Measurements from ENCODE around the gene GALM.
A peak's percentile ranks its signal among the peaks of the same experiment; 100 is the strongest.
"Not testable (repeated sequence)": the region's sequence is repeated elsewhere in the genome, so short reads cannot be mapped to it uniquely, and the experiment has no call there.

Gene GALM

DNA sequence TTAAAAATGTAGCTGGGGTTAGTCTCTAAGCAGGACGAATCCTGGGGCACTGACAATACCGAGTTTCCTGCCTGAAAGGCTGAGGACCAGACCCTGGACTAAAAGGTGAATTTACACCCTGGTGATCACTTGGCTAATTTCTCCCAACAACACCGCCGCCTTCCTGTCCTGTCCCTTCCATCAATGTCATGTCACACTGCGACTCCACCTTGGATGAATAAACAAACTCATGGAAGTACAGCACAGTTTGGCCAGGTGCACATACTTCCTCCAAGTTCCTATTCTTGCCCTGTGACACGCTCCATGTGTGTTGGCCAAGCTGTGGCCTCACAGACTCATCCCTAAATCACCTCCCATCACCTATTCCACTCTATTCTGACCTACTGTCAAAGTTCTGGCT is 15.9 kb upstream of the GALM start:
- no peak for DNase-seq

DNA sequence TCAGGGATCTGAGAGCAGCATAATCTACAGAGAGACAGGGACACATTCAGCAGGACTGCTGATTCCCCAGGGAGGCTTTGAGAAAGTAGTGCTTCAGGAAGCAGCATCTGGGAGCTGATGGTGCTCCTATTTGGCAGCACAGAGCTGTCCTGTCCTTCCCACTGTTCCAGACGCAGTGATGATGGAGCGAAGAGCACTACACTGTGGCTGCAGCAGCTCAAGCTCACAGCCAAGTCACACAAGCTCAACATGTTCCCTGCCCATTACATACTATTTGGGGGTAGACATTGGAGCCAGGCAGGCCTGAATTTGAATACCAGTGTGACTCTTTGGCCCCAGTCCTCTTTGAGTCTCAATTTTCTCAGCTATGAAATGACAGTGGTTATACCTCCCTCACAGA is 15.2 kb upstream of the GALM start:
- DNase-seq: no peak

DNA sequence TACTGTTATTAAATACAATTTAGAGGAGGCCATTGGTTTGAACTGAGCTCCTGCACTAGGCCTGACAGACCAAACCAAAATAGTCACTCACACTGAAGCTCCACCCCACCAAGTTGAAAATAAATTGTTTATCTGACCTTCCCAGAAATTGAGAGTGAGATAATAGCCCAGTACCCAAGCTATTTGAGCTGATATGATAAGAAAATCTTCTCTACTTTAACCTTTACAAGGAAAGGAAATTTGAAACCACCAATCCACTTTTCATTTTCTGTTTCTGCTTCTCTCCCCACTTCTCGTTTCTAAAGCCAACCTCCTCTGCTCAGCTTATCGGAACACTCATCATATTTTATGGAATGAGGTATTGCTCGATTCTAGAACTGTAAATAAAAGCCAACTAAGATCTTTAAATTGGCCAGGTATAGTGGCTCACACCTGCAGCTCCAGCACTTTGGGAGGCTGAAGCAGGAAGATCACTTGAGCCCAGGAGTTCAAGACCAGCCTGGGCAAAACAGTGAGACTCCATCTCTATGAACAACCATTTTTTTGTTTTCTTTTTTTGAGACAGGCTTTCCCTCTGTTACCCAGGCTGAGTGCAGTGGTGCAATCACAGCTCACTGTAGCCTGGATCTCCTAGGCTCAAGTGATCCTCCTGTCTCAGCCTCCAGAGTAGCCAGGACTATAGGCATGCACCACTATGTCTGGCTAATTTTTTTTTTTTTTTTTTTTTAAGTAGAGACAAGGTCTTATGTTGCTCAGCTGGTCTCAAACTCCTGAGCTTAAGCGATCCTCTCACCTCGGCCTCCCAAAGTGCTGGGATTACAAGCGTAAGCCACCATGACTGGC is 13.3 kb upstream of the GALM start:
- no peak for DNase-seq

GRCh38 chr2:38653380-38653714 is 12.6 kb upstream of the GALM start:
- no peak for DNase-seq

- no peak for DNase-seq
Observed at GRCh38 chr2:38653715-38654527, 12.0 kb upstream of the GALM start.

DNA sequence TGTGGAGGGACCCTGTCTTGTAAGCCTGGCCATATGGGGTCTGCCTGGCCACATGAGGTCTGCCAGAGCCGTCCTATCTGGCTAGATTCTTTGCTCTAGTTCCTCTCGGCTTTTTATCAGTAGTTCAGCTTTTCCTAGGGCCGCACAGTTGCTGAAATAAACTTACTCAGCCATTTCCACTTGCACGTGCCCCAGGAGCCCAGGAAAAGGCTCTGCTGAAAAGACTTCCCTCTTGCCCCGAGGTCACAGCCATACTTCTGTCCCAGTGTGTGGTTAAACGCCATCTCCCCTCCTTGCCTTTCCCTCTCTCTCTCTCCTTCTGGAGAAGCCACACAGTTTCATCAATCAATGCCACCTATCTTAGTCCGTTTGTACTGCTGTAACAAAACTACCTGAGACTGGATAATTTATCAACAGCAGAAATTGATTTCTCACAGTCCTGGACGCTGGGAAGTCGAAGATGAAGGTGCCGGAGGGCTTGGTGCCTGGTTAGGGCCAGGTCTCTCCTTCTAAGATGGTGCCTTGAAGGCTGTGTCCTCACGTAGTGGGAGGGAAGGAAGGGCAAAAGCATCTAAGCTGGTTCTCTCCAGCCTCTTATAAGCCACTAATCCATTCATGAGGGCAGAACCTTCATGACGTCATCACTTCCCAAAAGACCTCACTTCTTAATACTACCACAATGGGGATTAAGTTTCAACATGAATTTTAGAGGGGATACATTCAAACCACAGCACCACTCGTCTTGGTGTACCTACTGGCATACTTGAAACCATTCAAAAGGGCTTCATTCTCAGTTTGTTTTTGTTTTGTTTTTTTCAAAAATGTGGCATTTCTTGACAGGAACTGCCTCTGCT is 11.2 kb upstream of the GALM start:
- DNase-seq: peak in 1 of 2 donors; percentile 7

DNA sequence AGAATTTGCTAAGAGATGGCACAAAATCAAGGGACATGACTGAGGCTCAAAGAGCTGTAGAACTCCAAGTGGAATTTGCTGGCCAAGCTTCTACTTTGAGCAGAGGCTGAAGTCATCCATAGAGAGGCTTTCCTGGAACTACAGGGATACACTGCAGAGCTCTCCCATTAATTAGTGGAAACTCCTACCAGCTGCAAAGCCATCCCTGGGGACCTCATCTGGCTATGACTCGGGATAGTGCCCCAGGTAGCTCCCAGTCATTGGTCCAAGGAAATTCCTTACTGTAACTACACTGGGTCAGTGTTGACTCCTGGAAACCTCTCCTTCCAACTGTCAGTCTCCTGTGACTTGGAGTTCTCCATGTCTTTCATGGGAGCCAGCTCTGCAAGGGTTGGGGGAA is 10.5 kb upstream of the GALM start:
- no peak for DNase-seq

DNA sequence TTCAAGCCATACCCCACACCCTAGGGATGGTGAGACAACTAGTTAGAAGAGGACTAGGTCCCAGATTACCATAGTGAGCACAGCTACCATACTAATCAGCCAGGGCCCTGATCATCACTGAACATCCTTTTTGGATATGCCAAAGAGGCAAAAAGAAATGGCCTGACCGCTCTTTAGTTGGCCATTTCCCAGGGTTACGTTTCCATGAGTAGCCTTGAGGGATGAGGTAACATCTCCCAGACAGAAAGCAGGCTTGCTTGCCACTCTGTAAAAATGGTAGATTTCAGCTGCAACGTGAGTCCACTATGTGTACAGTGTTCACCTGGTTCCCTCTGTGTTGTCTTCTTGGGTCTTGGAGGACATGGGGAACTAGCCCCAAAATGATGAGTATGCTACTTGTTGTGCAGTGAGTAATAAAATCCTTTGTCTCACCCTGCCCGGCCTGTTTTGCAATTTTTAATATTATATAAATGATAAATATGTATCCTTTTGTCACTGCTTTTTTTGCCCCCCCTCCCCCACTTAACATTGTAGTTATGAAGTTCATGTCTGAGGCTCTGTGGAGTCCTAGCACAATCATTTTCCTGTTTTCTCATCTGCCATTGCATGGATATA is 8.9 kb upstream of the GALM start:
- no peak for DNase-seq

GRCh38 chr2:38658613-38659012 is 7.3 kb upstream of the GALM start:
- DNase-seq: no peak

GRCh38 chr2:38659115-38659514 is 6.8 kb upstream of the GALM start:
- no peak for DNase-seq

DNA sequence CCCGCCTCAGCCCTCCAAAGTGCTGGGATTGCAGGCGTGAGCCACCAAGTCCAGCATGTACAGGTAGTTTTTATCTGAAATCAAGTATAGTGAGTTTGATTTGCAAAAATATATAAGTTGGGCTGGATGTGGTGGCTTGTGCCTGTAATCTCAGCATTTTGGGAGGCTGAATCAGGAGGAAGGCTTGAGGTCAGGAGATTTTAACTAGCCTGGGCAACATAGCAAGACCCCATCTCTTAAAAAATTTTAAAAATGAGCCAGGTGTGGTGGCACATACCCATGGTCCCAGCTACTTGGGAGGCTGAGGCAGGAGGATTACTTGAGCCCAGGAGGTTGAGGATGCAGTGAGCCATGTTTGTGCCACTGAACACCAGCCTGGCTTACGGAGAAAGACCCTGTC is 5.6 kb upstream of the GALM start:
- DNase-seq: no peak

DNA sequence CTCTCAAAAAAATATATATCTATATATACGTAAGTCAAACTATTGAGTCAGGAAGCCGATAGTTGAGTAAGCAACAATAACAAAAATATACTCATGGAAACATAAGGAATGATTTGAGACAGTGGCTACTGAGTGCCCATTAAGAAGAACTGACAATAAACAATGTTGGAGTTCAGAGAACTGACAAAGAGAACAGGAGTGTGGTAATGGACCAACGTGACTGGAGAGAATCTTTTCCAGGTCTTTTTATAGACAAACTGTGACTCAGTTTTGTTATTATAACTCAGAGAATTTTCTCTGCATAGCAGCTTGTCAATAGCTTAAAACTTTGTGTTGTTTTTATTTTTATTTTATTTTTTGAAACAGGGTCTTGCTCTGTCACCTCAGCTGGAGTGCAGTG is 4.6 kb upstream of the GALM start:
- DNase-seq: no peak

DNA sequence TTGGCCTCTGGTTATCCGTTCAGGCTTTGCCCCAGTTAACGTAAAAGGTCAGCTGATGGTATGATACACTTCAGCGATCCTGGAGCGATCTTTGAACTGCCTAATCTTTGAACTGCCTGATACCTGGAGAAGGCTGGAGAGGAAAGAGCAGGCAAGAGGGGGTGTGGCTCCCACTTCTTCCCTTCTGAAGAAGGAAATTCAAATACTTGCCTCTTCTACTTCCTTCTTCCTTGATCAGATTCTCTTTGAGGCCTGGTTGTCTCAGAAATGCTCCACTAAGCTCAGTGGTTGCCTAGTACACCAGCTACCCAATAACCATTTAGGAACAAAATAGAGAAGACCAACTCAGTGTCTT is 619 bp downstream of the GALM start:
- no peak for DNase-seq

- DNase-seq: no peak
Observed at GRCh38 chr2:38668092-38668491, 2.2 kb downstream of the GALM start.

DNA sequence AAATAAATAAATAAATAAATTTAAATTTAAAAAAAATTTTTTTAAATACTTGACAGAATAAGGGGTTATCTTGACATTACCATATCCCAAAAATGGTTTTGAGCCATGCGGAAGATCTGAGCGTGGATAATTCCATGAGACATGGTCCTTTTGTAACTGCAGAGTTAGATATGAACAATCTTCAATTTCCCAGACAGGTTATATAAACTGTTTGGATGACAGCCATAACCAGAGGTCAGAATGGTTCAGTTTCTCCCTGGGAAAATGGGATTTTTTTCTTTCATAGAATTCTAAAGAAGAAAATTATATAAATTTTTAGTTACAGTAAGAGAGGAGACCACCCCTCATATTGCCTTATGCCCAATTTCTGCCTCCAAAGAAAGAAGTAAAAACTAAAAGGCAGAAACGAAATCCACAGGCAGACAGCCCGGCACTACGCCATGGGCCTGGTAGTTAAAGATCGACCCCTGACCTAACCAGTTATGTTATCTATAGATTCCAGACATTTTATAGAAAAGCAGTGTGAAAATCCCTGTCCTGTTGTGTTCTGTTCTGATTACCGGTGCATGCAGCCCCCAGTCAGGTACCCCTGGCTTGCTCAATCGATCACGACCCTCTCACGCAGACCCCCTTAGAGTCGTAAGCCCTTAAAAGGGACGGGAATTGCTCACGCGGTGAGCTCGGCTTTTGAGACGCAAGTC is 3.0 kb downstream of the GALM start:
- DNase-seq: no peak

- no peak for DNase-seq
Observed at GRCh38 chr2:38671303-38671702, 5.4 kb downstream of the GALM start.

GRCh38 chr2:38671946-38672345 is 6.0 kb downstream of the GALM start:
- DNase-seq: no peak

GRCh38 chr2:38672445-38673391 is 6.8 kb downstream of the GALM start:
- no peak for DNase-seq

GRCh38 chr2:38676681-38677080 is 10.8 kb downstream of the GALM start:
- DNase-seq: no peak

DNA sequence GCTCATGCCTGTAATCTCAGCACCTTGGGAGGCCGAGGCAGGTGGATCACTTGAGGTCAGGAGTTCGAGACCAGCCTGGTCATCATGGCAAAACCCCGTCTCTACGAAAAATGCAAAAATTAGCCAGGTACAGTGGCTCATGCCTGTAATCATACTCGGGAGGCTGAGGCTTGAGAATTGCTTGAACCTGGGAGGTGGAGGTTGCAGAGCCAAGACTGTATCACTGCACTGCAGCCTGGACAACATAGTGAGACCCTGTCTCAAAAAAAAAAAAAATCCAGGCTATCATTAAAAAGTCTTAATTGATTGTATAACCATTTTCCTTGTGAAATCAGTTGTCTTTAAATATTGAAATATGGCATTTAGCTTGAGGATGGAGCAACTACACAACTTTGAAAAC is 15.0 kb downstream of the GALM start:
- DNase-seq: not testable (repeated sequence)

GRCh38 chr2:38682008-38682575 is 16.2 kb downstream of the GALM start:
- no peak for DNase-seq
